Prostate gland (tissue), 2 donors: ENCODE measurements around the gene GPD1L. TPM values are rescaled to one million over a fixed set of nuclear protein-coding genes. Genes with fewer than 3 reads are reported as not detected.

ENCODE experiments used
- DNase-seq: peaks from one replicate; pipeline ENCODE4 v3.0.0-alpha.2; 2019; ENCODE audit warnings: low spot score
- H3K27ac ChIP-seq, 2 donors: fragments of 200-600 bp; sonication (generic); 2 replicates each; pipeline ENCODE4 v1.5.1; 2017 to 2019
- H3K27me3 ChIP-seq: fragments of 200-600 bp; sonication (generic); replicated peaks from 2 replicates; pipeline ENCODE4 v1.5.1; 2019; ENCODE audit not compliant: insufficient read depth
- H3K36me3 ChIP-seq, 2 donors: fragments of 200-600 bp; sonication (generic); 1 replicate in 1 of 2; 2 replicates in 1 of 2; pipeline versions ENCODE4 v1.5.1 to v1.8.1; 2017 to 2019
- H3K4me1 ChIP-seq: fragments of 200-600 bp; sonication (generic); replicated peaks from 2 replicates; pipeline ENCODE4 v1.5.1; 2019
- H3K4me3 ChIP-seq, 2 donors: fragments of 200-600 bp; sonication (generic); 2 replicates each; pipeline ENCODE4 v1.5.1; 2017 to 2019
- H3K9me3 ChIP-seq: fragments of 200-600 bp; sonication (generic); 2 replicates; pipeline ENCODE4 v1.5.1; 2017
- CTCF ChIP-seq, 4 experiments: fragments of 200-600 bp in 2 of 4; fragments of 450-650 bp in 2 of 4; sonication (generic) in 2 of 4; IDR thresholded peaks; 1 replicate in 3 of 4; 2 replicates in 1 of 4; pipeline ENCODE4 v1.5.1; 2016 to 2019; ENCODE audit warnings: antibody characterized with exemption in 4 of 4, mild to moderate bottlenecking in 2 of 4, moderate library complexity in 2 of 4
- POLR2A ChIP-seq: fragments of 450-650 bp; IDR thresholded peaks from one replicate; pipeline ENCODE4 v1.6.1; 2016; ENCODE audit warnings: antibody characterized with exemption, mild to moderate bottlenecking
- POLR2AphosphoS5 ChIP-seq: sonication (generic); formaldehyde crosslinking; IDR thresholded peaks from one replicate; pipeline ENCODE4 v1.6.1; 2017; ENCODE audit warnings: antibody characterized with exemption
- WGBS: methylation state at CpG from one replicate; pipeline ENCODE4 v1.1.5; 2018; 5-methylcytosine and 5-hydroxymethylcytosine counted together
- intact Hi-C: fragments of 100-400 bp; cut with DNase I; formaldehyde crosslinking; loops from one replicate; pipeline ENCODE4 v1.14.2; 2022
- total RNA-seq, 2 donors: library from RNA; depleted of rRNA; stranded (reverse); fragments of >200 nt; gene quantifications; one replicate each; pipeline ENCODE4 v1.1.0, GENCODE V29; 2016

The GPD1L gene
- total RNA-seq, 2 donors from 2014 or later: 50.4 to 70.8 TPM

GRCh38 chr3:32147933-32148332, 41.5 kb downstream of the GPD1L start:
- no peaks in the 10 kb centered on the region for H3K9me3 ChIP-seq
- H3K27me3 ChIP-seq: no peaks in the 10 kb centered on the region
- no peaks in the 10 kb centered on the region for H3K36me3 ChIP-seq
- WGBS: 59% methylated on average over 3 of the region's 3 CpGs
- no peak overlapping the region for H3K4me3 ChIP-seq
- TF ChIP-seq POLR2A (no peak), CTCF (IDR thresholded peaks at IDR 0.05) (no peak), POLR2AphosphoS5 (no peak)
- H3K27ac ChIP-seq: no peak overlapping the region
- no peak for DNase-seq
- intact Hi-C loops: loop anchor here (10.0 kb wide), 1 partner anchor 613 kb away; the partner anchor contains the start of gene STT3B
- no peaks in the 10 kb centered on the region for H3K4me1 ChIP-seq

GRCh38 chr3:32148351-32148750, 41.9 kb downstream of the GPD1L start:
- no peak for DNase-seq
- Histone ChIP-seq H3K36me3 (no peaks in the 10 kb centered on the region), H3K27ac (no peak overlapping the region), H3K4me1 (no peaks in the 10 kb centered on the region), H3K27me3 (no peaks in the 10 kb centered on the region), H3K4me3 (no peak overlapping the region), H3K9me3 (no peaks in the 10 kb centered on the region)
- intact Hi-C loops: loop anchor here (10.0 kb wide), 1 partner anchor 614 kb away; the partner anchor contains the start of gene STT3B
- WGBS: 75% methylated on average over 5 of the region's 5 CpGs
- no peak for TF ChIP-seq POLR2AphosphoS5
- no peak for TF ChIP-seq POLR2A
- TF ChIP-seq CTCF (IDR thresholded peaks at IDR 0.05): no peak

GRCh38 chr3:32153414-32154204, 47.2 kb downstream of the GPD1L start:
- Histone ChIP-seq H3K36me3 (no peaks in the 10 kb centered on the region), H3K4me1 (no peaks in the 10 kb centered on the region), H3K9me3 (no peaks in the 10 kb centered on the region), H3K27me3 (no peaks in the 10 kb centered on the region), H3K4me3 (no peak overlapping the region), H3K27ac (no peak overlapping the region)
- intact Hi-C loops: no loop called here
- WGBS: 65% methylated on average over 12 of the region's 12 CpGs
- no peak for TF ChIP-seq CTCF (IDR thresholded peaks at IDR 0.05)
- DNase-seq: no peak

GRCh38 chr3:32154205-32154579, 47.8 kb downstream of the GPD1L start:
- intact Hi-C loops: no loop called here
- Histone ChIP-seq H3K27ac (no peak overlapping the region), H3K27me3 (no peaks in the 10 kb centered on the region), H3K9me3 (no peaks in the 10 kb centered on the region), H3K4me1 (no peaks in the 10 kb centered on the region), H3K36me3 (no peaks in the 10 kb centered on the region), H3K4me3 (no peak overlapping the region)
- DNase-seq: no peak
- TF ChIP-seq CTCF (IDR thresholded peaks at IDR 0.05): no peak
- TF ChIP-seq POLR2AphosphoS5: no peak
- no peak for TF ChIP-seq POLR2A
- WGBS: 96% methylated on average over 3 of the region's 3 CpGs

- no peak overlapping the region for H3K4me3 ChIP-seq
- no peaks in the 10 kb centered on the region for H3K36me3 ChIP-seq
- H3K27ac ChIP-seq: no peak overlapping the region
- intact Hi-C loops: no loop called here
- H3K27me3 ChIP-seq: no peaks in the 10 kb centered on the region
- H3K9me3 ChIP-seq: no peaks in the 10 kb centered on the region
- TF ChIP-seq POLR2AphosphoS5: no peak
- TF ChIP-seq POLR2A: no peak
- TF ChIP-seq CTCF (IDR thresholded peaks at IDR 0.05): no peak
- DNase-seq: no peak
- WGBS: 94% methylated on average over 3 of the region's 3 CpGs
- no peaks in the 10 kb centered on the region for H3K4me1 ChIP-seq
These were observed 48.7 kb downstream of the GPD1L start for GRCh38 chr3:32155117-32155516.
